SK-N-MC (cell line): ENCODE results near the gene ACYP1.

Experiments
- EZH2 ChIP-seq: fragments of 200-600 bp; sonication (generic); IDR thresholded peaks from one replicate; pipeline ENCODE4 v1.6.1; 2017; ENCODE audit warnings: antibody characterized with exemption
- FOXP2 ChIP-seq: optimal IDR thresholded peaks from 2 replicates; pipeline ENCODE3; 2011; ENCODE audit warnings: mild to moderate bottlenecking, moderate library complexity; ENCODE audit not compliant: insufficient read depth; ENCODE audit errors: extremely low read length, control extremely low read depth
- POLR2AphosphoS5 ChIP-seq: IDR thresholded peaks from 2 replicates; pipeline ENCODE4 v1.6.1; 2012; ENCODE audit warnings: mild to moderate bottlenecking, low read depth, low read length, borderline replicate concordance

- TF ChIP-seq POLR2AphosphoS5 (no peak), EZH2 (no peak), FOXP2 (no peak)
These were observed 54.6 kb downstream of the ACYP1 start for GRCh38 chr14:75009176-75009575.
